SH-SY5Y (cell line): ENCODE measurements around the gene CA14.

Experiments used
- GATA2 ChIP-seq: IDR thresholded peaks from 2 replicates; pipeline ENCODE4 v1.6.1; 2011; ENCODE audit warnings: mild to moderate bottlenecking, low read depth, low read length
- GATA3 ChIP-seq: IDR thresholded peaks from 2 replicates; pipeline ENCODE4 v1.6.1; 2011; ENCODE audit warnings: low read depth, mild to moderate bottlenecking, low read length, moderate library complexity

DNA sequence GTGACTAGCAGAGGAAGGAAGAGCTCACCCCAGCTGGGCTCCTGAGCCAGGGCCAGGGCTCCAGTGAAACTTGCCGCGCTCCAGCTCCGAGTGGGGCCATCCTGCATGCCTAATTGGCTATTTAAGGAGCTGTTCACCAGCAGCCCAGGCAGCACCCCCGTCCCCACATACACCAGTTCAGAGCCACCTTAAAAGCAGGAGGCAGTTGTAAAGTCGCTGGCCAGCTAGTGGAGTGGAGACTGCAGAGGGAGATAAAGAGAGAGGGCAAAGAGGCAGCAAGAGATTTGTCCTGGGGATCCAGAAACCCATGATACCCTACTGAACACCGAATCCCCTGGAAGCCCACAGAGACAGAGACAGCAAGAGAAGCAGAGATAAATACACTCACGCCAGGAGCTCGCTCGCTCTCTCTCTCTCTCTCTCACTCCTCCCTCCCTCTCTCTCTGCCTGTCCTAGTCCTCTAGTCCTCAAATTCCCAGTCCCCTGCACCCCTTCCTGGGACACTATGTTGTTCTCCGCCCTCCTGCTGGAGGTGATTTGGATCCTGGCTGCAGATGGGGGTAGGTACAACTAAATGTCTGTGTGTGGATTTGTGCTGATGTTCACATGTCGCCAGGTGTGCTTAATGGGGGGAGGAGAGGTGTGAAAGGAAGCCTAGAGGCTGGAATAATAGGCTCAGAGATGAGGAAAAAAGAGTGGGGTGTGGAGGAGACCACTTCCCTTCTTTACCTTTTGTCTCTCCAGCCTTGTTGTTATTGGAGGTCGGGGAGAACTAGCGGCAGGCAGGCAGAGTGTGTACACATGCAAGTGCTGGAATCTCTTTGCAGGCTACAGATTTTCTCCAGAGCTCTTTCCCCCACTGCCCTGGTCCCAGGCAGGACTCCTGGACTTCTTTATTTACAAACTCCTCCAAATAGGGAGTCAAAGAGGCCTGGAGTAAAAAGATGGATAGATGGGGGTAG, at the start of gene CA14:
- TF ChIP-seq GATA2 = no peak
- TF ChIP-seq GATA3 = no peak
